Upper lobe of left lung (tissue), 4 donors: ENCODE data around the gene CCDC57.

ENCODE experiments used
- EP300 ChIP-seq, 4 donors: sonication (generic); formaldehyde crosslinking; IDR thresholded peaks; one replicate each; pipeline ENCODE4 v1.5.1; 2017; ENCODE audit warnings: antibody characterized with exemption in 4 of 4, control low read depth in 2 of 4
- POLR2A ChIP-seq, 4 donors: fragments of 450-650 bp; IDR thresholded peaks; one replicate each; pipeline ENCODE4 v1.5.1; 2016 to 2017; ENCODE audit warnings: antibody characterized with exemption in 4 of 4, mild to moderate bottlenecking in 2 of 4
- TF ChIP-seq, protein P1 (sequence below), 6 experiments: fragments of 450-650 bp in 4 of 6; fragments of 200-600 bp in 2 of 6; sonication (generic) in 2 of 6; IDR thresholded peaks; one replicate each; pipeline ENCODE4 v1.5.1; 2016 to 2019; ENCODE audit warnings: antibody characterized with exemption in 6 of 6

DNA sequence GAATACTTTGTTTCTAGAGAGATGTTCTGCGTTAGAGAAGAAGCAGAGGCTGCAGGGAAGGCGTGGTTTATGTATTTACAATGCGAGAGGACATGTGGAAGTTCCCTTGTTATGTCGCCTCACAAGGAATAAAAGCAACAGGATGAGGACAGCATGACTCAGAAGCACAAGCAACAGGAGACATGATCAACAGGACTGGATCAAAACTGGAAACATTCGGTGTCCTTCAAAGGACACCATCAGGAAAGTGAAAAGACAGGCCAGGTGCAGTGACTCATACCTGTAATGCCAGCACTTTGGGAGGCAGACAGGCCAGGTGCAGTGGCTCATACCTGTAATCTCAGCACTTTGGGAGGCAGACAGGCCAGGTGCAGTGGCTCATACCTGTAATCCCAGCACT is 52.6 kb downstream of the CCDC57 start:
- TF ChIP-seq, protein P1, sequence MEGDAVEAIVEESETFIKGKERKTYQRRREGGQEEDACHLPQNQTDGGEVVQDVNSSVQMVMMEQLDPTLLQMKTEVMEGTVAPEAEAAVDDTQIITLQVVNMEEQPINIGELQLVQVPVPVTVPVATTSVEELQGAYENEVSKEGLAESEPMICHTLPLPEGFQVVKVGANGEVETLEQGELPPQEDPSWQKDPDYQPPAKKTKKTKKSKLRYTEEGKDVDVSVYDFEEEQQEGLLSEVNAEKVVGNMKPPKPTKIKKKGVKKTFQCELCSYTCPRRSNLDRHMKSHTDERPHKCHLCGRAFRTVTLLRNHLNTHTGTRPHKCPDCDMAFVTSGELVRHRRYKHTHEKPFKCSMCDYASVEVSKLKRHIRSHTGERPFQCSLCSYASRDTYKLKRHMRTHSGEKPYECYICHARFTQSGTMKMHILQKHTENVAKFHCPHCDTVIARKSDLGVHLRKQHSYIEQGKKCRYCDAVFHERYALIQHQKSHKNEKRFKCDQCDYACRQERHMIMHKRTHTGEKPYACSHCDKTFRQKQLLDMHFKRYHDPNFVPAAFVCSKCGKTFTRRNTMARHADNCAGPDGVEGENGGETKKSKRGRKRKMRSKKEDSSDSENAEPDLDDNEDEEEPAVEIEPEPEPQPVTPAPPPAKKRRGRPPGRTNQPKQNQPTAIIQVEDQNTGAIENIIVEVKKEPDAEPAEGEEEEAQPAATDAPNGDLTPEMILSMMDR (IDR thresholded peaks at IDR 0.05), result no peak
- no peak for TF ChIP-seq POLR2A (IDR thresholded peaks at IDR 0.05)
- TF ChIP-seq EP300 (IDR thresholded peaks at IDR 0.05), result no peak
